MCF 10A (cell line): ENCODE data around the gene CPLANE1. TPM values are rescaled to one million over a fixed set of nuclear protein-coding genes. Genes with fewer than 3 reads are reported as not detected.

ENCODE experiments used
- BruUV-seq: library from RNA; stranded (reverse); fragments of 400-500 nt; replicated peaks from 2 replicates; lab custom pipeline; 2021; lab: Mats Ljungman, UMichigan
- CTCF ChIA-PET: fragments of 300-600 bp; sonication (Branson Sonifier 250); formaldehyde crosslinking; extraction: SDS; loops from one replicate; lab custom pipeline; 2021; ENCODE audit warnings: antibody characterized with exemption, inconsistent platforms; lab: Yijun Ruan, JAX
- POLR2A ChIA-PET: fragments of 300-600, 350-650 bp; sonication (Branson Sonifier 250); formaldehyde crosslinking; extraction: SDS; loops from one replicate; lab custom pipeline; 2020; ENCODE audit warnings: antibody characterized with exemption, inconsistent platforms; lab: Yijun Ruan, JAX
- DNase-seq: peaks from one replicate; pipeline ENCODE4 v3.0.0-alpha.2; 2018; ENCODE audit not compliant: unreplicated experiment
- H3K27ac Mint-ChIP-seq: one replicate; pipeline ENCODE4 v1.8.0; 2022; ENCODE audit warnings: mild to moderate bottlenecking, low read depth, mixed read lengths; ENCODE audit not compliant: unreplicated experiment
- H3K27me3 Mint-ChIP-seq: one replicate; pipeline ENCODE4 v1.8.0; 2022; ENCODE audit warnings: mixed read lengths; ENCODE audit not compliant: insufficient read depth, unreplicated experiment
- H3K36me3 Mint-ChIP-seq: one replicate; pipeline ENCODE4 v1.8.0; 2022; ENCODE audit warnings: mild to moderate bottlenecking, moderate library complexity, mixed read lengths; ENCODE audit not compliant: insufficient read depth, unreplicated experiment
- H3K4me1 Mint-ChIP-seq: one replicate; pipeline ENCODE4 v1.8.0; 2022; ENCODE audit warnings: mixed read lengths; ENCODE audit not compliant: insufficient read depth, unreplicated experiment
- H3K4me3 Mint-ChIP-seq: one replicate; pipeline ENCODE4 v1.8.0; 2022; ENCODE audit warnings: mild to moderate bottlenecking, moderate library complexity, mixed read lengths; ENCODE audit not compliant: unreplicated experiment
- H3K9me3 Mint-ChIP-seq: one replicate; pipeline ENCODE4 v1.8.0; 2022; ENCODE audit warnings: mixed read lengths; ENCODE audit not compliant: unreplicated experiment
- intact Hi-C: fragments of 100-400 bp; cut with micrococcal nuclease; formaldehyde crosslinking; loops from 2 replicates; pipeline ENCODE4 v1.14.1; 2022
- total RNA-seq: library from RNA; stranded (reverse); gene quantifications from 2 replicates; pipeline ENCODE4 v1.2.3, GENCODE V29; 2022
- TF ChIP-seq, protein P1 (sequence below): fragments of 200-600 bp; IDR thresholded peaks from one replicate; pipeline ENCODE4 v1.8.0; 2022; ENCODE audit warnings: antibody characterized with exemption, mild to moderate bottlenecking; ENCODE audit not compliant: unreplicated experiment

Gene CPLANE1
- total RNA-seq, 1 experiment from 2014 or later: 25.1 TPM

- TF ChIP-seq, protein P1, sequence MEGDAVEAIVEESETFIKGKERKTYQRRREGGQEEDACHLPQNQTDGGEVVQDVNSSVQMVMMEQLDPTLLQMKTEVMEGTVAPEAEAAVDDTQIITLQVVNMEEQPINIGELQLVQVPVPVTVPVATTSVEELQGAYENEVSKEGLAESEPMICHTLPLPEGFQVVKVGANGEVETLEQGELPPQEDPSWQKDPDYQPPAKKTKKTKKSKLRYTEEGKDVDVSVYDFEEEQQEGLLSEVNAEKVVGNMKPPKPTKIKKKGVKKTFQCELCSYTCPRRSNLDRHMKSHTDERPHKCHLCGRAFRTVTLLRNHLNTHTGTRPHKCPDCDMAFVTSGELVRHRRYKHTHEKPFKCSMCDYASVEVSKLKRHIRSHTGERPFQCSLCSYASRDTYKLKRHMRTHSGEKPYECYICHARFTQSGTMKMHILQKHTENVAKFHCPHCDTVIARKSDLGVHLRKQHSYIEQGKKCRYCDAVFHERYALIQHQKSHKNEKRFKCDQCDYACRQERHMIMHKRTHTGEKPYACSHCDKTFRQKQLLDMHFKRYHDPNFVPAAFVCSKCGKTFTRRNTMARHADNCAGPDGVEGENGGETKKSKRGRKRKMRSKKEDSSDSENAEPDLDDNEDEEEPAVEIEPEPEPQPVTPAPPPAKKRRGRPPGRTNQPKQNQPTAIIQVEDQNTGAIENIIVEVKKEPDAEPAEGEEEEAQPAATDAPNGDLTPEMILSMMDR: no peak
- peaks cover 64% of the 10 kb centered on the region for H3K36me3 Mint-ChIP-seq
- DNase-seq: no peak
- ChIA-PET POLR2A (interaction anchor here (0.7 kb wide), 1 partner anchor 44 kb away, joined by 4 read pairs; no protein-coding TSS in a partner anchor), CTCF (interaction anchor here (0.6 kb wide), 2 partner anchors 28 to 112 kb away, joined by 3 to 5 read pairs; no protein-coding TSS in a partner anchor)
- intact Hi-C loops: no loop called here
- BruUV-seq: no TSS peak
- no peak overlapping the region for H3K4me3 Mint-ChIP-seq
- no peaks in the 10 kb centered on the region for H3K9me3 Mint-ChIP-seq
- H3K27me3 Mint-ChIP-seq: no peaks in the 10 kb centered on the region
- H3K27ac Mint-ChIP-seq: no peak overlapping the region
- no peaks in the 10 kb centered on the region for H3K4me1 Mint-ChIP-seq
These were observed 128.9 kb downstream of the CPLANE1 start for GRCh38 chr5:37120270-37120669.

GRCh38 chr5:37116359-37116758 is 132.8 kb downstream of the CPLANE1 start:
- H3K9me3 Mint-ChIP-seq: no peaks in the 10 kb centered on the region
- TF ChIP-seq, protein P1: no peak
- no TSS peak for BruUV-seq
- POLR2A ChIA-PET: no interaction called here
- H3K27me3 Mint-ChIP-seq: no peaks in the 10 kb centered on the region
- intact Hi-C loops: no loop called here
- no peak overlapping the region for H3K4me3 Mint-ChIP-seq
- no peaks in the 10 kb centered on the region for H3K4me1 Mint-ChIP-seq
- no peak for DNase-seq
- peaks cover 70% of the 10 kb centered on the region for H3K36me3 Mint-ChIP-seq
- CTCF ChIA-PET: no interaction called here
- no peak overlapping the region for H3K27ac Mint-ChIP-seq

DNA sequence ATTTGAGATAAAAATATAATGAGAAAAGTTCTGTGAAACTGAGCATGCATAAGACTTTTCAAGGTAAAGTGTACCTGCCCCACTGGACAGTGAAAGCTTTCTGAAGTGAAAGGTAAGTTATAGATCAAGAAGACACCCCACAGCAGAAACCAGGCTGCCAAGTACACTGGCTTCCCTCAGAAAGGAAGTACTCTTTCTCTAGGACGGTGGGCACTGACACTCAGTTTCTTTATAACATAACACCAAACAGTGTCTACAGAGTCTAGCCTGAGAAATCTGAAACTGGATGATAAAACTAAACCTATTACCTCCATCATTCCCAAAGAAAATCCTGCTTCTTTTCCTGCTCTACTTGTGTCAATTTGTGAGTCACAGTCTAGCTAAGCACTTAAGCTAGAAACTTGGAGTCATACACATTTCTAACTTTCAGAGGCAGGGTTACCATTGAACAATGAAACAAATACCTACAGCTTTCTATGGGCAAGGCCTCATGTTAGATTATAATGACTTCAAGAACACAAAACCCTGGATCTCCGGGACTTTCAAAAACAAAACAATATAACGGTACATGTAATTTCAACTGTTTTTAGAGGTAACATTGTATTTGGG is 136.7 kb downstream of the CPLANE1 start:
- Mint-ChIP-seq H3K4me1 (no peaks in the 10 kb centered on the region), H3K4me3 (no peak overlapping the region), H3K36me3 (peaks cover 56% of the 10 kb centered on the region), H3K27me3 (no peaks in the 10 kb centered on the region), H3K27ac (no peak overlapping the region), H3K9me3 (no peaks in the 10 kb centered on the region)
- DNase-seq: no peak
- BruUV-seq: no TSS peak
- intact Hi-C loops: no loop called here
- TF ChIP-seq, protein P1: no peak
- ChIA-PET POLR2A (no interaction called here), CTCF (interaction anchor here (0.6 to 0.8 kb wide), 2 partner anchors 66 to 85 kb away, joined by 3 to 4 read pairs; no protein-coding TSS in a partner anchor)

- no peaks in the 10 kb centered on the region for H3K27me3 Mint-ChIP-seq
- H3K36me3 Mint-ChIP-seq: peaks cover 61% of the 10 kb centered on the region
- H3K9me3 Mint-ChIP-seq: no peaks in the 10 kb centered on the region
- no peak for DNase-seq
- H3K27ac Mint-ChIP-seq: no peak overlapping the region
- intact Hi-C loops: no loop called here
- no TSS peak for BruUV-seq
- TF ChIP-seq, protein P1: no peak
- no peak overlapping the region for H3K4me3 Mint-ChIP-seq
- CTCF ChIA-PET: interaction anchor here (0.6 kb wide), 1 partner anchor 16 kb away, joined by 3 read pairs; no protein-coding TSS in a partner anchor
- no peaks in the 10 kb centered on the region for H3K4me1 Mint-ChIP-seq
- POLR2A ChIA-PET: no interaction called here
These were observed 137.5 kb downstream of the CPLANE1 start for GRCh38 chr5:37111426-37112382.
